ACHN (cell line): ENCODE measurements around the gene CHMP1A.
A peak's percentile ranks its signal among the peaks of the same experiment; 100 is the strongest.
"Not testable (repeated sequence)": the region's sequence is repeated elsewhere in the genome, so short reads cannot be mapped to it uniquely, and the experiment has no call there.

Experiments used
- DNase-seq: peaks from one replicate; pipeline ENCODE4 v3.0.0-alpha.2; 2015
- in situ Hi-C: cut with HindIII; loops from 2 replicates; pipeline ENCODE4 v1.10.0; 2017; ENCODE audit warnings: low sequenced_read_pairs, low pct_ligation_motif_present, low pct_unique_long_range_greater_than_20kb

The CHMP1A gene

GRCh38 chr16:89693931-89694783 is 36.6 kb upstream of the CHMP1A start:
- in situ Hi-C loops = no loop called here
- no peak for DNase-seq

- in situ Hi-C loops = no loop called here
- no peak for DNase-seq
Observed at GRCh38 chr16:89693289-89693731, 35.8 kb upstream of the CHMP1A start.

- in situ Hi-C loops = no loop called here
- DNase-seq = no peak
Observed at GRCh38 chr16:89691986-89692569, 34.6 kb upstream of the CHMP1A start.

GRCh38 chr16:89691231-89691985 is 33.9 kb upstream of the CHMP1A start:
- in situ Hi-C loops = no loop called here
- DNase-seq = no peak

GRCh38 chr16:89690392-89690901 is 32.9 kb upstream of the CHMP1A start:
- no peak for DNase-seq
- in situ Hi-C loops = no loop called here

- DNase-seq, in situ Hi-C loops: not testable (repeated sequence)
Observed at GRCh38 chr16:89689621-89690020, 32.1 kb upstream of the CHMP1A start.

- no peak for DNase-seq
- in situ Hi-C loops = no loop called here
Observed at GRCh38 chr16:89689142-89689541, 31.6 kb upstream of the CHMP1A start.

- DNase-seq = no peak
- in situ Hi-C loops = no loop called here
Observed at GRCh38 chr16:89688395-89688794, 30.9 kb upstream of the CHMP1A start.

GRCh38 chr16:89687092-89687940 is 29.8 kb upstream of the CHMP1A start:
- in situ Hi-C loops = no loop called here
- DNase-seq = peak; percentile 98

GRCh38 chr16:89686520-89687091 is 29.1 kb upstream of the CHMP1A start, which contains the start of gene CDK10:
TSS of gene CDK10 (plus strand) at chr16:89686689. CDS start at chr16:89686711, 22 bp downstream.
- DNase-seq = peak; percentile 95
- in situ Hi-C loops = no loop called here

GRCh38 chr16:89685916-89686315 is 28.4 kb upstream of the CHMP1A start:
- in situ Hi-C loops = no loop called here
- DNase-seq = no peak

- in situ Hi-C loops = no loop called here
- DNase-seq = peak; percentile 34
Observed at GRCh38 chr16:89678258-89678657, 20.8 kb upstream of the CHMP1A start.

GRCh38 chr16:89672177-89672941 is 14.9 kb upstream of the CHMP1A start:
- DNase-seq = no peak
- in situ Hi-C loops = no loop called here

GRCh38 chr16:89671565-89671964 is 14.1 kb upstream of the CHMP1A start:
- DNase-seq, in situ Hi-C loops: not testable (repeated sequence)

- peak; percentile 25 for DNase-seq
- in situ Hi-C loops = no loop called here
Observed at GRCh38 chr16:89670496-89671431, 13.3 kb upstream of the CHMP1A start.

GRCh38 chr16:89669755-89670154 is 12.2 kb upstream of the CHMP1A start:
- DNase-seq = no peak

More at GRCh38 chr16:89669755-89670154, 12.2 kb upstream of the CHMP1A start:
- in situ Hi-C loops = no loop called here
